GM12865 (cell line): ENCODE results near the gene TMC1.
"Not testable (repeated sequence)": the region's sequence is repeated elsewhere in the genome, so short reads cannot be mapped to it uniquely, and the experiment has no call there.

ENCODE experiments used
- DNase-seq: peaks from one replicate; pipeline ENCODE4 v3.0.0; 2010; ENCODE audit warnings: low read depth
- H3K4me3 ChIP-seq: 2 replicates; pipeline ENCODE4 v1.5.1; 2011; ENCODE audit warnings: mild to moderate bottlenecking, low read depth, low read length, control low read depth
- TF ChIP-seq, protein P1 (sequence below): IDR thresholded peaks from 2 replicates; pipeline ENCODE4 v1.5.1; 2011; ENCODE audit warnings: low read length, control low read depth, low read depth, inconsistent platforms; ENCODE audit not compliant: insufficient read depth; ENCODE audit errors: missing control alignments

Gene TMC1

GRCh38 chr9:72497447-72498046 lies 23.9 kb upstream of the TMC1 start:
- no peak for DNase-seq
- no peak overlapping the region for H3K4me3 ChIP-seq
- TF ChIP-seq, protein P1, sequence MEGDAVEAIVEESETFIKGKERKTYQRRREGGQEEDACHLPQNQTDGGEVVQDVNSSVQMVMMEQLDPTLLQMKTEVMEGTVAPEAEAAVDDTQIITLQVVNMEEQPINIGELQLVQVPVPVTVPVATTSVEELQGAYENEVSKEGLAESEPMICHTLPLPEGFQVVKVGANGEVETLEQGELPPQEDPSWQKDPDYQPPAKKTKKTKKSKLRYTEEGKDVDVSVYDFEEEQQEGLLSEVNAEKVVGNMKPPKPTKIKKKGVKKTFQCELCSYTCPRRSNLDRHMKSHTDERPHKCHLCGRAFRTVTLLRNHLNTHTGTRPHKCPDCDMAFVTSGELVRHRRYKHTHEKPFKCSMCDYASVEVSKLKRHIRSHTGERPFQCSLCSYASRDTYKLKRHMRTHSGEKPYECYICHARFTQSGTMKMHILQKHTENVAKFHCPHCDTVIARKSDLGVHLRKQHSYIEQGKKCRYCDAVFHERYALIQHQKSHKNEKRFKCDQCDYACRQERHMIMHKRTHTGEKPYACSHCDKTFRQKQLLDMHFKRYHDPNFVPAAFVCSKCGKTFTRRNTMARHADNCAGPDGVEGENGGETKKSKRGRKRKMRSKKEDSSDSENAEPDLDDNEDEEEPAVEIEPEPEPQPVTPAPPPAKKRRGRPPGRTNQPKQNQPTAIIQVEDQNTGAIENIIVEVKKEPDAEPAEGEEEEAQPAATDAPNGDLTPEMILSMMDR = no peak

DNA sequence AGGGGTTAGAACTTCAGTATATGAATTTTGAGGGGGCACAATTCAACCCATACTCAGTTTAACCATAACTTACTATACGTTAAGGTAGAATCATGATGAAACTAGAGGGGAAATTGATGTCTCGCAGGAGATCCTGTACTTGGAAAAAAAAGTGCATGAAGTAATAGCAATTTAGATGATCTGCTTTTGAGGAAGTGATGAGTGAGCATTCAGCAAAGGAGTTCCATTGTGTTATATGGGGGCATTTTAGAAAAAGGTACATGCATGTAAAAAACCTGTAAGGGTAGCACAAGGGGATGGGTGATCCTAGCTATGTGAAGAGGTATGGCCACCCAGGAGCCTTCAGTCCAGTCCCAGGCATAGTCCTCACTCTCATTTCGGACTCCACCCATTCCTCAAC lies 14.8 kb upstream of the TMC1 start:
- no peak overlapping the region for H3K4me3 ChIP-seq
- DNase-seq = no peak
- TF ChIP-seq, protein P1 = no peak

GRCh38 chr9:72509053-72509452 lies 12.4 kb upstream of the TMC1 start:
- TF ChIP-seq, protein P1 = no peak
- H3K4me3 ChIP-seq = no peak overlapping the region
- no peak for DNase-seq

DNA sequence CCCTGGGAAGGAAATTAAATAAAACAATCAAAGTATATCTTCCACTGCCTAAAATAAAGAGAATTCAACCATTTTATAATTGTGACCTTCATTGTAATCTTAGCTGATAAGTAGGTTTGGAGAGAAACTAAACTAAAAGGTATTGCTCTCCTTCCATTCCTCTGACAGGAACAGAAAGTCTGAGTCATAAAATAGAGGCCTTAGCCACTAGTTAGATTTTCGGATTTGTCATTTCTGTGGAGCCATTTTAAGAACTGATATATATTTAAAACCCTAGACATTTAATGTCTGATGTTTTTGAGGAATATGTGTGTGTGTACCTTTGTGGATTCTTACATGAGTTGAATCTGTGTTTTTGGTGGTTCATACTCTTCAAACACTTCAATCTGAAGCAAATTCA lies 11.8 kb upstream of the TMC1 start:
- H3K4me3 ChIP-seq = 0 out of 2 replicates have a peak overlapping the region, but pooled peaks have one; percentile 16
- DNase-seq = peak; percentile 78
- TF ChIP-seq, protein P1 = no peak

DNA sequence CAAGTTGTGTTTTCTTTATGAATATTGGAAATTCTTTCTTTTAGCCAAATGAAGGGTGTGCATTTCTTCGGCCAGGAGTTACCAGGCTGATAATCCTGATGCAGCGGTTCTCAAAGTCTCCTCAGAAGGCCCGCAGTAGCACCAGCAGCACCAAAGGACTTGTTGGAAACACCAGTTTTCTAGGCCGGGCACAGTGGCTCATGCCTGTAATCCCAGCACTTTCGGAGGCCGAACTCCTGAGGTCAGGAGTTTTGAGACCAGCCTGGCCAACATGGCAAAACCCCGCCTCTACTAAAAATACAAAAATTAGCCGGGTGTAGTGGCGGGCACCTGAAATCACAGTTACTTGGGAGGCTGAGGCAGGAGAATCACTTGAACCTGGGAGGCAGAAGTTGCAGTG lies 397 bp upstream of the TMC1 start:
- H3K4me3 ChIP-seq = not testable (repeated sequence)

DNA sequence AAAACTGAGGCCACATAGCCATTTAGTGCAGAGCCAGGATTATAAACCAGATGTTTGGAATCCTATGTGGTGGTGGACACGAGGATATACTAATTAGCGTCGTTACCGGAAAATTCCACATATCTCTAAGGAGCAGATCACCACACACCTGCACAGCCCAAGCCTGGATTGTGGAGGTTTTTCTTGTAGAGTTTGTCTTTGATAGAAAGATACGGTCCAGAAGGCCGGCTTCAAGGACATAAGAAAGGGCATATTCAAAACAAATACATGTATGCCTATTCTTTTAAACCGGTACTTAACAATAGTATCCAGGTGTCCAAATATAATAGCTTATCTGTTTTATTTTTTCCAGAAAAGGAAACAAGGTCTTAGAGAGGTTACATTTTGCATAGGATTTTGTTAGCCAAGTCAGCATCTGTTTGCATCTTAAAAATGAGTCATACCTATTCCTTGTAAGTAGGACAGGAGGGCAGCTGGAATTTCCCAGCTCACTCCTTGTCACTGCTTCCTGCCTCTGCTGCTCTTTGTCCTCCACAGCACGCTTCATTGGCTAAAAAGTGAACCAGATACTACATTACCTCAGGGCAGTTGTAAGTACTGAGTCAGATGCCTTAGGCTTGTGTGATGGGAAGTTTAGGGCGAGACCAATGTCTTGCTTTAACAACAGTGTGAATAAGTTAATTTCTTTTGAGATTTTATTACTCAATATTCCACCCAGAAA lies 3.6 kb downstream of the TMC1 start:
- TF ChIP-seq, protein P1 = no peak
- no peak overlapping the region for H3K4me3 ChIP-seq
- peak; percentile 86 for DNase-seq

More for the DNA sequence above, 397 bp upstream of the TMC1 start:
- not testable (repeated sequence) for DNase-seq

- peak; percentile 86 for DNase-seq
- TF ChIP-seq, protein P1 = no peak
- peak overlapping the region; percentile 47 for H3K4me3 ChIP-seq
Observed at GRCh38 chr9:72526901-72527800, 5.7 kb downstream of the TMC1 start.
